DMS79 (cell line): Measurements from ENCODE around the gene HSPB9.
"Not testable (repeated sequence)": the region's sequence is repeated elsewhere in the genome, so short reads cannot be mapped to it uniquely, and the experiment has no call there.

ENCODE experiments used
- DNase-seq: peaks from one replicate; lab custom pipeline; 2025; lab: John Stamatoyannopoulos, UW

HSPB9 gene

GRCh38 chr17:42120161-42120769 is 2.3 kb upstream of the HSPB9 start:
- DNase-seq, result no peak

- DNase-seq, result peak; percentile 48
Measured at GRCh38 chr17:42120770-42121769, 1.5 kb upstream of the HSPB9 start, which contains the start of gene KAT2A. KAT2A (minus strand) TSS chr17:42121367; CDS start chr17:42121304, 63 bp downstream.

- no peak for DNase-seq
Measured at GRCh38 chr17:42124256-42124655, 1.7 kb downstream of the HSPB9 start.

GRCh38 chr17:42125565-42125964 is 3.0 kb downstream of the HSPB9 start:
- no peak for DNase-seq

GRCh38 chr17:42126836-42127235 is 4.2 kb downstream of the HSPB9 start:
- no peak for DNase-seq

DNA sequence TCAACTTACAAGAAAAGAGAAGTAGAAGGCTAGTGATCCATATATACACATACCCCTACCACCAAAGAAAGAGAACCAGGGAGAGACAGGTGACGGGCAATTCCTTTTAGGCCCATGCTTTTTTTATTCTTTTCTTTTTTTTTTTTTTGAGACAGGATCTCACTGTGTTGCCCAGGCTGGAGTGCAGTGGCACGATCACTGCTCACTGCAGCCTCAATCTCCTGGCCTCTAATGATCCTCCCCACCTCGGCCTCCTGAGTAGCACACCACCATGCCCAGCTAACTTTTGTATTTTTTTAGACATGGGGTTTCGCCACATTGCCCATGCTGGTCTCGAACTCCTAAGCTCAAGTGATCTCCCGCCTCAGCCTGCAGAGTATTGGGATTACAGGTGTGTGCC is 4.8 kb downstream of the HSPB9 start:
- no peak for DNase-seq

DNA sequence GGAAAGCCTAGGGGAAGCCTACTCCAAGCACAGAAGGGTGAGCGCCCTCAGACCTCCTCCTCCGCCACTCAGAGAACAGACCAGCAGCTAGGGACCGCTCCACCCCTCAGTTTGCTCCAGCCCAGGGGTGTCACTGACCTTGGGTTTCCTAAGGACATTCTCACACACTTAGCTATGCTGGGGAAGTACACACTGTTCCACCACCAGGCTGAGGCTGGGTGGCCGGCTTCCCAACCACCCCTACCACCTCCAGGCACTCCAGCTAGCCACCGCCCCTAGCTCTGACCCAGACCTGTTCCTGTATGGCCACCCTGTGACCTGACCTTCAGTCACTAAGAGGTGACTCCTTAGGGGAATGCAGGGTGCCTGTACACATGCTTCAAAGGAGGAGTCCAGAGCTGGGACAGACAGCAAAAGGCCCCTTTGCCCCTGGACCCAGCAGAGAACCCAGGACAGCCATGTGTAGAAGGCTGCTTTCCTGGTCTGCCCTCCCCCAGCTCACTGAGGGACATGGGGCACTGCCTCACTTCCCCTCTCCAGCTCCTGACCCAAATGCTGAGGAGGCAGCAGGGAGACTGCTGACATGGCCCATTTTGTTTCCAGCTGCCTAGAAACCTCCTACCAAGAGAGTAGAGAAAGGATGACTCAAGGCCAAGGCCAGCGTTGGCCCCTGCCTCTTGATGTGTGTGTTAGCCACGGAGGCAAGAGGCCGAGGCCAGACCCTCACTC is 6.7 kb downstream of the HSPB9 start:
- no peak for DNase-seq

DNA sequence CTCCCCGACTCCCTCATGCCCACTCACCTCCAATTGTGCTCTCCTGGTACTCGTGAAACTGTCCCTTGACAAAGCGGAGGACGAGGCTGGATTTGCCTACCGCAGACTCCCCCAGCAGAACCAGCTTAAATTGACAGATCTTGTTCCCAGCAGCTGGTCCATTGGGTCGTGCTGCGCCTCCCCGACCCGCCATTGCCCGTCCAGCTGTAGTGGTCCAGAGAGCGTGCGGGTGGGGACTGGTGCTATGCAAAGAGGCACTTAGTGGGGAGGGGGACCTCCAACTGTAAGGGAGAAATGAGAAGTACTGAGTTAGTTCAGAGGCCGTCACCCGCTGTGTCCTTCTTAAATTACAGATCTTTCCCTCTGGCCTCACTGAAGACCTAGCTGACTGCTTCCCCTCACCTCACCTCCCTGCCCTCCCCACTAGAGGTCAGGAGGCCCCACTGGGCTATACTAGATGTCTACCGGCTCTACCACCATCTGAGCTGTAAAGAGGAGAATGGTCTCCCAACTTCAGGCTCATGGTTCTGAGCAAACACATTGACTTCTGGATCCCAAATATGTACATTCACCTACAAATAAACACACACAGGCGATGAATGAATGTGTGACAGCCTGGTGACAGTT is 7.8 kb downstream of the HSPB9 start:
- no peak for DNase-seq

GRCh38 chr17:42131232-42131631 is 8.6 kb downstream of the HSPB9 start:
- DNase-seq, result no peak

GRCh38 chr17:42131981-42132432 is 9.4 kb downstream of the HSPB9 start:
- DNase-seq, result no peak

DNA sequence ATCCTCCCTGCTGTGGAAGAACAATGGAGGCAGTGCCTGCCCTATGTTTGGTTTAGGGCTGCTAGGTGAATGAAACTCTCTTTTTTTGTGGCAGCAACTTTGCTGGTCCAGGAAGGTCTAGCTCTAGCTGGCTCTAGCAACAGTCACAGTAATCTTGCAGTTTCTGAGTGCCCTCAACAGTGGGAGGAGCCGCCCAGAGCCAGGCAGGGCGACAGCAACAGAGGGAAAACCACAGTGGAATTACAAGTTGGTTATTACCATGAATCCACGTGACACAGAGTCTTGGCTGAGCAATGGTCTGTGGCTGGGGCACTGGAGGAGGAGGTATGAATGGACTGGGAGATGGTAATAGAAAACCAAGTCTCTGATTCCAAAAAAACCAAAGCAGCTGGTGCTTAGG is 10.3 kb downstream of the HSPB9 start:
- peak; percentile 93 for DNase-seq

GRCh38 chr17:42133461-42134041 is 10.9 kb downstream of the HSPB9 start:
- DNase-seq, result peak; percentile 93

DNA sequence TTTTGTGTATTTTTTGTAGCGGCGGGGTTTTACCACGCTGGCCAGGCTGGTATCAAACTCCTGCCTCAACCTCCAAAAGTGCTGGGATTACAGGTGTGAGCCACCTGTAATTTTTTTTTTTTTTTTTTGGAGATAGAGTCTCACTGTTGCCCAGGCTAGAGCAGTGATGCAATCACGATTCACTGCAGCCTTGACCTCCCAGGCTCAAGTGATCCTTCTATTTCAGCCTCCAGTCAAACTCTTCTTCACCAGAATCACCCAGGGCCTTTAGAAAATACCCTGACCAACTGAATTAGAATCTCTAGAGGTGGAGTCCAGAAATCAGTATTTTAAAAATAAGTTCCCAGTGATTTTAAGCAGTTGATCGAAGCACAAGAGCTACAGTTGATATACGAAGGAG is 12.5 kb downstream of the HSPB9 start:
- DNase-seq, result no peak

DNA sequence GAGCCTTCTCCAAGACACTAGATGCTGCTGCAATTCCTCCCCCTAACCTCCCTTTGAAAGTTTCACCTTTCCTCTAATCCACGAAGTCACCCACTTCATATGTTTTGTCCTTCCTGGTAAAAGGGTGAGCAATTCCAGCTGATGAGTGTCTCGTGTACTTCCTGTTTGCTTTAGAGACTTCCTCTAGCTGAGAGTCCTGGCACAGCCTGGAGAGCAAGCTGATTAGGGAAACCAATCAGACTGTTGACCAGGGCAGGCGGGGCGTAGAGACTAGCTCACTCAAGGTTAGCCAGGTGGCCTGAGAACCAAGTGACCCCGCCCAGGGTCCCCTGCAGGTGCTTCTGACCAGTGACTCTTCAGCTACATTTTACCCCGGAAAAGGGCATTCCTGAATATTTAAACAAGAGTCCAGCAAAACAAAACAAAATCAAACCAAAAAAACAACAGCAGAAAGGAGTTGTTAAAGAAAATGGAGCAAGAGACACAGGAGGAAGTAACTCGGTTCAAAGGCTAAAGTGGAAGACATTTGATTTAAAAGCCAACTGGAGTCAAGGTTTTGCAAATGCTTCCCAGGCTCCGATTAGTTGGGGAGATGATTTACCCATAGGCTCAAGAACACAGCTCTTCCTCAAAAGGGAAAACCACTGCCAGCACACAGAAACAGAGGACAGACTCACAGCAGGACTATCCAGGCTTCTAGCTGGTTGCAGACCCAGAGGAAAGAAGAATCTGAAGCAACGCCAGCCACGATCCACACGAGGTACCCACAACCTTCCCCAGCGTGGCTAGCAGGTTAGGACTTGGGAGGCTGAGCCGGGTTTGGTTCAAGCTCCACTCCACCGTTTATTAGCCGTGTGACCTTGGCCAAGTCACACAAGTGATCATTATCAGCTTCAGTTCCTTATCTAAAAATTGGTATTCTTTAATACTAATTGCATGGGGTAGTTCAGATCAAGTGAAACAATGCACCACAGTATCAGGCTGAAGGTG is 13.4 kb downstream of the HSPB9 start:
- no peak for DNase-seq

GRCh38 chr17:42136654-42137051 is 14.0 kb downstream of the HSPB9 start:
- DNase-seq, result no peak

- no peak for DNase-seq
Measured at GRCh38 chr17:42138749-42139492, 16.3 kb downstream of the HSPB9 start.

- DNase-seq, result not testable (repeated sequence)
Measured at GRCh38 chr17:42140690-42141089, 18.1 kb downstream of the HSPB9 start.

- DNase-seq, result no peak
Measured at GRCh38 chr17:42141382-42141781, 18.8 kb downstream of the HSPB9 start.

DNA sequence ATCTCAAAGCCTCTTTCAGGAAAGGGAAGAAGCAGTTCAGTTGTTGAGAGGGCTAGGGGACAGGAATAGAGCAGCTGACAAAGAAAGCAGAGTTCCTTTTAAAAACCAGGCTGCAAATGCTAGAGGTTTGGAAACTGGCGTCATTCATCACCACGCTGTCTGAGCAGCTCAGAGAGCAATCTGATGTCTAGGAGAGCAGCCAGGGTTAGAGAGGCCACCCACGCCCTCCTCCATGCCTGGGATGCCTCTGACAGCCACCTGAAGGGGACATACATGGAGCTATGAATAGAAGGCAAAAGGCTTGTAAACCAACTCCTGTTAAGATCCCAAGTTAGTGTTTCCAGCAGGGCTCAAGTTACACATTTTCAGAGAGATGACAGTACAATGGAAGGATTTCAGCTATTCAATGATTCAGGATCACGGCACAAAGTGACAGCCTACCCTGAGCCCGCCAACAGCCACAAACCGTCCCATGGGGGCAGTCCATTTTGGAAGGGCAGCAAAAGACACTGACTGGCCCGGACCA is 19.8 kb downstream of the HSPB9 start:
- no peak for DNase-seq
